HG03521 (cell line): ENCODE results near the gene PAXX.
"Not testable (repeated sequence)": the region's sequence is repeated elsewhere in the genome, so short reads cannot be mapped to it uniquely, and the experiment has no call there.

ENCODE experiments used
- ATAC-seq: cut with Tn5 transposase; IDR thresholded peaks from one replicate; pipeline ENCODE4 v1.9.1; 2021; ENCODE audit warnings: mild to moderate bottlenecking, moderate library complexity; ENCODE audit not compliant: unreplicated experiment

The PAXX gene

GRCh38 chr9:137030006-137030405, 37.8 kb downstream of the PAXX start:
- ATAC-seq: no peak

- no peak for ATAC-seq
These were observed 38.6 kb downstream of the PAXX start for GRCh38 chr9:137030538-137031527.

GRCh38 chr9:137031904-137032640, 39.9 kb downstream of the PAXX start, which contains the start of gene FUT7:
FUT7 (minus strand) TSS chr9:137032088; CDS start chr9:137031991, 97 bp downstream.
- no peak for ATAC-seq

- no peak for ATAC-seq
These were observed 40.6 kb downstream of the PAXX start for GRCh38 chr9:137032858-137033257.

- not testable (repeated sequence) for ATAC-seq
These were observed 41.3 kb downstream of the PAXX start for GRCh38 chr9:137033481-137033880.

GRCh38 chr9:137034039-137034708, 42.0 kb downstream of the PAXX start:
- no peak for ATAC-seq

GRCh38 chr9:137034709-137035506, 42.7 kb downstream of the PAXX start:
- no peak for ATAC-seq

- no peak for ATAC-seq
These were observed 43.2 kb downstream of the PAXX start for GRCh38 chr9:137035507-137035834.

- ATAC-seq: no peak
These were observed 43.7 kb downstream of the PAXX start for GRCh38 chr9:137035937-137036336.

GRCh38 chr9:137037035-137037434, 44.8 kb downstream of the PAXX start:
- ATAC-seq: no peak

GRCh38 chr9:137037483-137037882, 45.3 kb downstream of the PAXX start:
- no peak for ATAC-seq

- no peak for ATAC-seq
These were observed 46.7 kb downstream of the PAXX start for GRCh38 chr9:137038916-137039315.

GRCh38 chr9:137039611-137040366, 47.6 kb downstream of the PAXX start:
- no peak for ATAC-seq

- no peak for ATAC-seq
These were observed 48.3 kb downstream of the PAXX start for GRCh38 chr9:137040568-137040967.

- no peak for ATAC-seq
These were observed 48.9 kb downstream of the PAXX start for GRCh38 chr9:137041124-137041523.

GRCh38 chr9:137042751-137043727, 50.8 kb downstream of the PAXX start:
- no peak for ATAC-seq
